ENCODE results near the gene HAS3. TPM values are rescaled to one million over a fixed set of nuclear protein-coding genes. Genes with fewer than 3 reads are reported as not detected.
"Not testable (repeated sequence)": the region's sequence is repeated elsewhere in the genome, so short reads cannot be mapped to it uniquely, and the experiment has no call there.

HAS3 gene
- total RNA-seq, 1 donor from 2014 or later = 0.75 TPM

GRCh38 chr16:69118994-69119393 lies 13.5 kb downstream of the HAS3 start:
- TF ChIP-seq CTCF (IDR thresholded peaks at IDR 0.05; ENCODE audit: insufficient read depth, low read length, poor library complexity, severe bottlenecking) = no peak
- Histone ChIP-seq H3K36me3 (ENCODE audit: control insufficient read depth, insufficient read depth, low read length) (peaks cover 2% of the 10 kb centered on the region), H3K4me3 (ENCODE audit: low read depth, low read length) (no peak overlapping the region), H3K27me3 (ENCODE audit: control insufficient read depth, insufficient read depth, low read length) (no peaks in the 10 kb centered on the region)
- DNase-seq (ENCODE audit: low read depth) = no peak

- TF ChIP-seq CTCF (IDR thresholded peaks at IDR 0.05; ENCODE audit: insufficient read depth, low read length, poor library complexity, severe bottlenecking) = no peak
- Histone ChIP-seq H3K4me3 (ENCODE audit: low read depth, low read length) (no peak overlapping the region), H3K36me3 (ENCODE audit: control insufficient read depth, insufficient read depth, low read length) (peaks cover 2% of the 10 kb centered on the region), H3K27me3 (ENCODE audit: control insufficient read depth, insufficient read depth, low read length) (no peaks in the 10 kb centered on the region)
- no peak for DNase-seq (ENCODE audit: low read depth)
Measured at GRCh38 chr16:69119536-69119935, 14.1 kb downstream of the HAS3 start.

- no peak for DNase-seq (ENCODE audit: low read depth)
- peaks cover 2% of the 10 kb centered on the region for H3K36me3 ChIP-seq (ENCODE audit: control insufficient read depth, insufficient read depth, low read length)
- TF ChIP-seq CTCF (IDR thresholded peaks at IDR 0.05; ENCODE audit: insufficient read depth, low read length, poor library complexity, severe bottlenecking) = no peak
- H3K27me3 ChIP-seq (ENCODE audit: control insufficient read depth, insufficient read depth, low read length) = no peaks in the 10 kb centered on the region
- H3K4me3 ChIP-seq (ENCODE audit: low read depth, low read length) = no peak overlapping the region
Measured at GRCh38 chr16:69120096-69120664, 14.7 kb downstream of the HAS3 start.

GRCh38 chr16:69123910-69124309 lies 18.5 kb downstream of the HAS3 start:
- TF ChIP-seq CTCF (IDR thresholded peaks at IDR 0.05; ENCODE audit: insufficient read depth, low read length, poor library complexity, severe bottlenecking) = peak; percentile 50
- DNase-seq (ENCODE audit: low read depth) = no peak
- Histone ChIP-seq H3K27me3 (ENCODE audit: control insufficient read depth, insufficient read depth, low read length) (no peaks in the 10 kb centered on the region), H3K4me3 (ENCODE audit: low read depth, low read length) (no peak overlapping the region), H3K36me3 (ENCODE audit: control insufficient read depth, insufficient read depth, low read length) (no peaks in the 10 kb centered on the region)

GRCh38 chr16:69124406-69124805 lies 19.0 kb downstream of the HAS3 start:
- DNase-seq (ENCODE audit: low read depth); H3K36me3 ChIP-seq (ENCODE audit: control insufficient read depth, insufficient read depth, low read length); H3K27me3 ChIP-seq (ENCODE audit: control insufficient read depth, insufficient read depth, low read length); H3K4me3 ChIP-seq (ENCODE audit: low read depth, low read length): not testable (repeated sequence)

- not testable (repeated sequence) for DNase-seq (ENCODE audit: low read depth); H3K36me3 ChIP-seq (ENCODE audit: control insufficient read depth, insufficient read depth, low read length); H3K27me3 ChIP-seq (ENCODE audit: control insufficient read depth, insufficient read depth, low read length); H3K4me3 ChIP-seq (ENCODE audit: low read depth, low read length)
Measured at GRCh38 chr16:69124961-69125360, 19.5 kb downstream of the HAS3 start.

- Histone ChIP-seq H3K36me3 (ENCODE audit: control insufficient read depth, insufficient read depth, low read length) (no peaks in the 10 kb centered on the region), H3K27me3 (ENCODE audit: control insufficient read depth, insufficient read depth, low read length) (no peaks in the 10 kb centered on the region), H3K4me3 (ENCODE audit: low read depth, low read length) (no peak overlapping the region)
- no peak for TF ChIP-seq CTCF (IDR thresholded peaks at IDR 0.05; ENCODE audit: insufficient read depth, low read length, poor library complexity, severe bottlenecking)
- DNase-seq (ENCODE audit: low read depth) = no peak
Measured at GRCh38 chr16:69126221-69126620, 20.8 kb downstream of the HAS3 start.

GRCh38 chr16:69126801-69127200 lies 21.3 kb downstream of the HAS3 start:
- H3K27me3 ChIP-seq (ENCODE audit: control insufficient read depth, insufficient read depth, low read length); H3K4me3 ChIP-seq (ENCODE audit: low read depth, low read length); DNase-seq (ENCODE audit: low read depth); H3K36me3 ChIP-seq (ENCODE audit: control insufficient read depth, insufficient read depth, low read length): not testable (repeated sequence)

Measured in kidney epithelial cell (primary cell).